ENCODE results near the gene EXOC2. TPM values are rescaled to one million over a fixed set of nuclear protein-coding genes. Genes with fewer than 3 reads are reported as not detected.

The EXOC2 gene
- total RNA-seq, 1 donor, result 19.8 TPM

GRCh38 chr6:467111-467510 lies 225.8 kb downstream of the EXOC2 start:
- Histone ChIP-seq H3K9me3 (ENCODE audit: low read depth, low read length) (no peaks in the 10 kb centered on the region), H3K27me3 (ENCODE audit: insufficient read depth, low read length) (no peaks in the 10 kb centered on the region)

DNA sequence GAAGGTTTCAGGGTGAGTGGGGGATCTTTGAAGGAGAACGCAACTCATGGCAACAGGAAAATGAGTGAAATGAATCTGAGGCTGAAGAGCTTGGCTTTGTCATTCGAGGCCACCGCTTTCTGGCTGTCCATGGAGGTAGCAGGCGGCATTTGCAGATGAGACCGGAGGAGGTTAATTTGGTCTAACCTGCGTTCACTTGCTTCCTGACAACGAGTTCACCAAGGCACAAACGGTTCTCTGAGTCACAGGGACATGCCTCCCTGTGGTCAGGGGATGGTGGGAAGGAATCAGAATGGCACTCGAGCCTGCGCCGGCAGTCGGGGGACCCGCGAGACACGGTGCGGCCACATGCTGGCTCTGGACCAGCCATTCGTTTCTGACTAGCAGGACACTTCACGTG lies 226.4 kb downstream of the EXOC2 start:
- H3K4me1 ChIP-seq (ENCODE audit: insufficient read depth, low read length), result no peaks in the 10 kb centered on the region
- no peaks in the 10 kb centered on the region for H3K27me3 ChIP-seq (ENCODE audit: insufficient read depth, low read length)
- no peak overlapping the region for H3K4me3 ChIP-seq (ENCODE audit: low read length)
- H3K9me3 ChIP-seq (ENCODE audit: low read depth, low read length), result no peaks in the 10 kb centered on the region

More at GRCh38 chr6:467111-467510, 225.8 kb downstream of the EXOC2 start:
- Histone ChIP-seq H3K4me1 (ENCODE audit: insufficient read depth, low read length) (no peaks in the 10 kb centered on the region), H3K4me3 (ENCODE audit: low read length) (no peak overlapping the region)

GRCh38 chr6:465531-466348 lies 227.2 kb downstream of the EXOC2 start:
- Histone ChIP-seq H3K4me1 (ENCODE audit: insufficient read depth, low read length) (no peaks in the 10 kb centered on the region), H3K27me3 (ENCODE audit: insufficient read depth, low read length) (no peaks in the 10 kb centered on the region), H3K9me3 (ENCODE audit: low read depth, low read length) (no peaks in the 10 kb centered on the region), H3K4me3 (ENCODE audit: low read length) (no peak overlapping the region)

GRCh38 chr6:456887-457286 lies 236.1 kb downstream of the EXOC2 start:
- Histone ChIP-seq H3K27me3 (ENCODE audit: insufficient read depth, low read length) (no peaks in the 10 kb centered on the region), H3K4me3 (ENCODE audit: low read length) (no peak overlapping the region), H3K4me1 (ENCODE audit: insufficient read depth, low read length) (no peaks in the 10 kb centered on the region), H3K9me3 (ENCODE audit: low read depth, low read length) (no peaks in the 10 kb centered on the region)

- no peaks in the 10 kb centered on the region for H3K27me3 ChIP-seq (ENCODE audit: insufficient read depth, low read length)
- H3K4me3 ChIP-seq (ENCODE audit: low read length), result no peak overlapping the region
These were observed 236.5 kb downstream of the EXOC2 start for GRCh38 chr6:456358-456867.

DNA sequence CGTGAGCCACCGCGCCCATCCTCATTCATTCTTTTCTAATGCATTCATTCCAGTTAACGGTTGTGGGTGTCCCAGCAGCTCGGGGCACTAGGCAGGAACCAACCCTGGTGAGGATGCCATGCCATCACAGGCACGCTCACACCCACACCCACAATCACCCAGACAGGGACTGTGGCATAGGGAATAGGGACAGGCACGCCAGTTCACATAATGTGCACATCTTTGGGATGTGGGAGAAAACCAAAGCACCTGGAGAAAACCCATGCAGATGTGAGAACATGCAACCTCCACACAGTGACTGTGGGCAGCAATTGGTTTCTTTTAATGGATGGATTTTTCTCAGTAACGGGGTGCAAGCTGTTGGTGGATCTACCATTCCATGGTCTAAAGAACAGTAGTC lies 237.1 kb downstream of the EXOC2 start:
- Histone ChIP-seq H3K27me3 (ENCODE audit: insufficient read depth, low read length) (no peaks in the 10 kb centered on the region), H3K4me3 (ENCODE audit: low read length) (no peak overlapping the region), H3K9me3 (ENCODE audit: low read depth, low read length) (no peaks in the 10 kb centered on the region), H3K4me1 (ENCODE audit: insufficient read depth, low read length) (no peaks in the 10 kb centered on the region)

More at GRCh38 chr6:456358-456867, 236.5 kb downstream of the EXOC2 start:
- Histone ChIP-seq H3K9me3 (ENCODE audit: low read depth, low read length) (no peaks in the 10 kb centered on the region), H3K4me1 (ENCODE audit: insufficient read depth, low read length) (no peaks in the 10 kb centered on the region)

GRCh38 chr6:455006-455585 lies 237.8 kb downstream of the EXOC2 start:
- no peaks in the 10 kb centered on the region for H3K4me1 ChIP-seq (ENCODE audit: insufficient read depth, low read length)
- H3K9me3 ChIP-seq (ENCODE audit: low read depth, low read length), result no peaks in the 10 kb centered on the region
- H3K27me3 ChIP-seq (ENCODE audit: insufficient read depth, low read length), result no peaks in the 10 kb centered on the region
- H3K4me3 ChIP-seq (ENCODE audit: low read length), result no peak overlapping the region

DNA sequence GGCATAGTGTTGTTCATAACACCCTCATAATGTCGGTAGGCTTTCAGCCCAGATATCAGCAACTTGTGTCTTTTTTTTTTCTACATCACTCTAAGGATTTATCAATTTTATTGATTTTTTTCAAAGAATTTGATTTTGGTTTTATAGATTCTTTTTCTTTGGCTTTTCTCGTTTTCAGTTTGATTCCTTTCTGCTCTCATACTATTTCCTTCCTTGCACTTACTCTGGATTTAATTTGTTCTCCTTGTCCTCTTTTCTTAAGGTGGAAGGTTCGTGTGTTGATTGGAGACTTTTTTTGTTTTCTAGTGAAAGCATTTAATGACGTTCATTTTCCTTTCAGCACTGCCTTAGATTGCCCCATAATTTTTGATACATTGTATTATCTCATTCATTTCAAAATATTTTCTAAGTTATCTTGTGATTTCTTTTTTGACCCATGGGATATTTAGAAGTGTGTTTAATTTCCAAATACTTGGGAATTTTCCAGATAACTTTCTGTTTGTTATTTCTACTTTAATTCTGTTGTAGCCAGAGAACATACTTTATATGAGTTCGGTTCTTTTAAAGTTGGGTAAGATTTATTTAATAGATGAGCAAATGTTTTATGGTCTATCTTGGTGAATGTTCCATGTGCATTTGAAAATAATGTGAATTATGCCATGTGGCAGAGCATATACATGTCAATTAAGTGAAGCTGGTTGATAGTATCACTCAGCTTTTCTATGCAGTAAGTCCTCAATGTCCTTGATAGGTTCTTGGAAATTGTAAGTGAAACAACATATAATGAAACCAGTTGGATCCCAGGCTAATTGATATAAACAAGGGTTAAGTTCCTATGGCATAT lies 238.6 kb downstream of the EXOC2 start:
- no peaks in the 10 kb centered on the region for H3K9me3 ChIP-seq (ENCODE audit: low read depth, low read length)
- H3K4me3 ChIP-seq (ENCODE audit: low read length), result no peak overlapping the region
- H3K27me3 ChIP-seq (ENCODE audit: insufficient read depth, low read length), result no peaks in the 10 kb centered on the region
- no peaks in the 10 kb centered on the region for H3K4me1 ChIP-seq (ENCODE audit: insufficient read depth, low read length)

GRCh38 chr6:453152-453551 lies 239.8 kb downstream of the EXOC2 start:
- no peaks in the 10 kb centered on the region for H3K9me3 ChIP-seq (ENCODE audit: low read depth, low read length)
- no peaks in the 10 kb centered on the region for H3K4me1 ChIP-seq (ENCODE audit: insufficient read depth, low read length)
- H3K27me3 ChIP-seq (ENCODE audit: insufficient read depth, low read length), result no peaks in the 10 kb centered on the region
- no peak overlapping the region for H3K4me3 ChIP-seq (ENCODE audit: low read length)

GRCh38 chr6:452301-453067 lies 240.5 kb downstream of the EXOC2 start:
- Histone ChIP-seq H3K4me1 (ENCODE audit: insufficient read depth, low read length) (peaks cover 5% of the 10 kb centered on the region), H3K27me3 (ENCODE audit: insufficient read depth, low read length) (no peaks in the 10 kb centered on the region), H3K4me3 (ENCODE audit: low read length) (no peak overlapping the region), H3K9me3 (ENCODE audit: low read depth, low read length) (no peaks in the 10 kb centered on the region)

DNA sequence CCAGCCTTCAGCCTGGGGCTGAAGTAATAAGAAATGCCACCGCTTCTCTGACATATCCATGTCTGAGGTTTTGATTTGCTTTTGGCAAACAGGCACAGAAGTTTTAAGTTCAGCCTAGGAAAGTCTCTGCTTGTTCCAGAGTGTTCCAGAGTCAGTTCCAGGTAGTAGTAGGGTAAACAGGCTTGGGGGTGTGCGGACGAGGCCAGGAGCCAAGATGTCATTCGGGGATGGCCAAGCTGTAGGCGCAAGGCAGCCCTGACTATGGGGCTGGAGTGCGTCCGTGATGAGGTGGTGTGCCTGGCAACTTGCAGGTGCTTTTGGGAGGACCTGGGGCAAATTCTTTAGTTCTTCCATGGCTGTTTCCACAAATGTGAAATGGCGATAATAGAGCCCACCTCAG lies 241.1 kb downstream of the EXOC2 start:
- H3K4me1 ChIP-seq (ENCODE audit: insufficient read depth, low read length), result peaks cover 12% of the 10 kb centered on the region

DNA sequence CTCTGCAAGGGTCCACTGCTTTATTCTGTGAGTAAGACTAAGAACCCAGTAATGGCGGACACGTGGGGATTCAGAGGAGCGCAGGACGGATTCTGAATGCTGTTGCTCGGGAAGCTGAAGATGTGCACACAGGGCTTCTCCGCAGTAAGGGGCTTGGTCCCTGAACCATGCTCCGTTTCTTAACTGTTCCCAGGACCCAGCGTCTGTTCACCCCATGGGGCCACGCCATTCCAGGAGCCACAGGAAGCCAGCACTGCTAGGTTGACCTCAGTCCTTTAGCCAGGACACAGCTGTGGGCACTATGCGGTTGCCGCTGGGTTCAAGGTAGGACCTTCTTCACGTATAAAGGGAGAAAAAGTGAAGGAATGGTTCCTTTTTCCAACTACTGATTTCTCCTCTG lies 241.6 kb downstream of the EXOC2 start:
- Histone ChIP-seq H3K4me3 (ENCODE audit: low read length) (no peak overlapping the region), H3K4me1 (ENCODE audit: insufficient read depth, low read length) (peaks cover 17% of the 10 kb centered on the region), H3K9me3 (ENCODE audit: low read depth, low read length) (no peaks in the 10 kb centered on the region), H3K27me3 (ENCODE audit: insufficient read depth, low read length) (no peaks in the 10 kb centered on the region)

More for the DNA sequence above, 241.1 kb downstream of the EXOC2 start:
- Histone ChIP-seq H3K4me3 (ENCODE audit: low read length) (no peak overlapping the region), H3K9me3 (ENCODE audit: low read depth, low read length) (no peaks in the 10 kb centered on the region), H3K27me3 (ENCODE audit: insufficient read depth, low read length) (no peaks in the 10 kb centered on the region)

DNA sequence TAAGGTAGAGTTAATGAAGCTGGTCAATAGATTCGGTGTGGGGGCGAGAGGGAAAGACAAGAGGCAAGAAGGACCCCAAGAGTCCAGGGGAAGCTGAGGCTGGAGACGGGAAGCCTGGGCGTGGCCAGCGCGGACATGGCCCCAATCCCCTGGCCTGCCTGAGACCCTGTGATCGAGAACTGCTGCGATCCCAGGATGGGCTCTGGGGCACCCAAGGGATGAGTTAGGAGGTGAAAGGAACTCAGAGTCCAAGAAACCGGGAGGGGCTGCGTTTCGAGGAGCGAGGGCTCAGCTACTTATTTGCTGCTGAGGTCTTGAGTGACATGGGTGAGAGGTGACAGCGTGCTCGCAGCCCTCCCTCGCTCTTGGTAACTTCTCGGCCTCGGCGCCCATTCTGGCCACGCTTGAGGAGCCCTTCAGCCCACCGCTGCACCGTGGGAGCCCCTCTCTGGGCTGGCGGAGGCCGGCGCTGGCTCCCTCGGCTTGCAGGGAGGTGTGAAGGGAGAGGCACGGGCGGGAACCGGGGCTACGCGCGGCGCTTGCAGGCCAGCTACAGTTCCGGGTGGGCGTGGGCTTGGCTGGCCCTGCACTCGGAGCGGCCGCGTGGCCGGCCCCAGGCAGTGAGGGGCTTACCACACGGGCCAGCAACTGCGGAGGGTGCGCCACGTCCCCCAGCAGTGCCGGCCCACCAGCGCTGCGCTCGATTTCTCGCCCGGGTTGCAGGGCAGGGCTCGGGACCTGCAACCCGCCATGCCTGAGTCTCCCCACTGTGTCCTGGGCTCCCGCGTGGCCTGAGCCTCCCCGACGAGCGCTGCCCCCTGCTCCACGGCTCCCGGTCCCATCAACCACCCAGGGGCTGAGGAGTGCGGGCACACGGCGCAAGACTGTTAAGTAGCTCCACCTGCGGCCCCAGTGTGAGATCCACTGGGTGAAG lies 243.2 kb downstream of the EXOC2 start:
- Histone ChIP-seq H3K9me3 (ENCODE audit: low read depth, low read length) (no peaks in the 10 kb centered on the region), H3K4me3 (ENCODE audit: low read length) (no peak overlapping the region), H3K27me3 (ENCODE audit: insufficient read depth, low read length) (no peaks in the 10 kb centered on the region), H3K4me1 (ENCODE audit: insufficient read depth, low read length) (peaks cover 32% of the 10 kb centered on the region)

- Histone ChIP-seq H3K4me1 (ENCODE audit: insufficient read depth, low read length) (peaks cover 36% of the 10 kb centered on the region), H3K9me3 (ENCODE audit: low read depth, low read length) (no peaks in the 10 kb centered on the region), H3K4me3 (ENCODE audit: low read length) (no peak overlapping the region), H3K27me3 (ENCODE audit: insufficient read depth, low read length) (no peaks in the 10 kb centered on the region)
These were observed 243.9 kb downstream of the EXOC2 start for GRCh38 chr6:449057-449430.
